DMS153 treated with DMSO at 0.1 percent for 48 hours (cell line): Measurements from ENCODE around the gene RPH3AL.

Experiments used
- DNase-seq: peaks from one replicate; lab custom pipeline; 2025; ENCODE audit not compliant: unreplicated experiment; lab: John Stamatoyannopoulos, UW

Gene RPH3AL

DNA sequence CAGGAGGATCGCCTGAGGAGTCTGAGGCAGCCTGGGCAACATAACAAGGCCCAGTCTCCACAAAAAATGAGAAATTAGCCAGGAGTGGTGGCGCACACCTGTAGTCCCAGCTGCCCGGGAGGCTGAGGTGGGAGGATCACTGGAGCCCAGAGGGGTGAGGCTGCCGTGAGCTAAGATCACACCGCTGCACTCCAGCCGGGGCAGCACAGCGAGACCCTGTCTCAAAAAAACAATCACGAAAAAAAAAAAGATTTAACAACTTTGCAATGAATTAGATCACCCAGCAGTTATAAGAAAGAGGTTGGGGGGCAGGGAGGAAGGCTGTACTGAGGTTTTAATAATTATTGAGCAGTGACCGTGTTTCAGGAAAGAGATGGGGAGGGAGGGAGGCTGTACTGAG, 49.4 kb downstream of the RPH3AL start:
- no peak for DNase-seq

DNA sequence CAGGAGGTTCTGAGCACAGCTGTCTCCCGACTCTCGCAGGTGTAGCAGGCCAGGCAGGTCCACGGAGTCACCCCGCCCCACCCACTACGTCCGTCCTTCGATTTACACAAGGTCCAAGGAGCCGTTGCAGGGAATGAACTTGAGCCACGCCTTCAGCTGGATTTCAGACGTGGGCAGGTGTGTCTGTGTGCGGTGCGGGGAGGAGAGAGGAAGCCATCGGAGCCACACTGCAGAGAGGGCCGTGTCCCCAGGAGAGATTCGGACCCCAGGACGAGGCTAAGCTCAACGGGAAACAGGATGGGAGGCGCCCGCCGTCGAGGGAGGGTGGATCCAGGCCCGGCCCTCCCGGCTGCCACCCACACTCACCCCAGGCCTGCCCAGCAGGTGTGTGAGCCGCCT, 50.3 kb downstream of the RPH3AL start:
- no peak for DNase-seq

DNA sequence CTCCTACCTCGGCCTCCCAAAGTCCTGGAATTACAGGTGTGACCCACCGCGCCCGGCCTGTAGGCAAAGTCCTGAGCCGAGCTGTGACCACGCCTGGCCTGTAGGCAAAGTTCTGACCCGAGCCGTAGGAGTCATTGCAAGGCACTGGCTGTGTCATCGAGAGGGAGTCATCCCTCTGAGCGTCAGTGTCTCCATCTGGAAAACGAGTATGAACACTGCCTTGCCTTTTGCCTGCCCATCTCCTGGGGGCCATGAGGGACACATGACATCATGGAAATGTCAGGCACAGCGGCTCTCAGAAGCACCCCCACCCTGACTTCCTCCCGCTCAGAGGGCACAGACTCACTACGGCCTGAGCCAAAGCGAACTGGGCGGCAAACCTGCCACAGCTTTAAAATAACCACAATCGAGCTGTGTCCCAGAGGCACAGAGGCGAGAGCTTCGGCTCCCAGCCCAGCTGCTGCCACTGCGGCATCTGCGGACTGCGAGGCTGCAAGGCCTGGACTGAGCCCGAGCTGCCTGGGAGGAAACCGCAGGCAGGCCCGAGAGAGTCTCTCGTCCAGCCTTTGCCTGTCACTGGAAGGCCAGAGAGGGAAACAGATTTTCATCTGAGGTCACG, 50.8 kb downstream of the RPH3AL start:
- DNase-seq: no peak

DNA sequence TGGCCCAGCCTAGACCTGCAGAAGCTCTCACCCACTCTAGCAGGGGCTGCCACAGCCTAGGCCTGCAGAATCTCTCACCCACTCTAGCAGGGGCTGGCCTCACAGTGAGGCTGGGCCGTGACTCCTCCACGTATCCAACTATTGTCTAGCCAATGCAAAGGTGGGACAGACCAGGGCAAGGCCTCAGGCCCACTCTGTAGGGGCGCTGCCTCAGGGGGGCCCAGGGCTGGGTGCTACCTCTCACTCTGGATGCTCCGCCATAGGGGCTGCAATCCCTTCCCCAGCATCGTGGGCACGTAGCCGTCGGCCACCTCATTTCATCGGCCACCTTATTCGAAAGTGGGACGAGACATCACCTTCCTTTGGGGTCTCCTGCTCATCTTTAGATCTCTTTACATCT, 51.7 kb downstream of the RPH3AL start:
- no peak for DNase-seq

DNA sequence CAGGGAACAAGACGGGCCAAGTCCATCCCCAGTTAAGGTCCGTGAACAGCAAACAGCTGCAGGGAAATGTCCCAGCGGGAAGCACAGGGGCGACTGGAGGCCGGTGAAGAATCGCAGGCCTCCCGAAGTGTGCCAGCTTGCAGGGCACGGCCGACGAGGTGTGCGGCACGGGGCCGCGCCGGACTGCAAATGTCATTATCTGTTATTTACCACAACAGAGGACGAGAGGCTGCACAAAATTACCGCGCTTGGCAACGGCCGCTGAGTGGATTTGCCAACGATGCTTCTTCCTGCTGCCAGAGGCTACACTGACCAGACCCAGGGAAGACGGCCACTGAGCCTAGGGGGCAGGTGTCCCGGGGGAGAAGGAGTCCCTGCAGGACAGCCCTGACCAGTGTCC, 53.1 kb downstream of the RPH3AL start:
- no peak for DNase-seq

DNA sequence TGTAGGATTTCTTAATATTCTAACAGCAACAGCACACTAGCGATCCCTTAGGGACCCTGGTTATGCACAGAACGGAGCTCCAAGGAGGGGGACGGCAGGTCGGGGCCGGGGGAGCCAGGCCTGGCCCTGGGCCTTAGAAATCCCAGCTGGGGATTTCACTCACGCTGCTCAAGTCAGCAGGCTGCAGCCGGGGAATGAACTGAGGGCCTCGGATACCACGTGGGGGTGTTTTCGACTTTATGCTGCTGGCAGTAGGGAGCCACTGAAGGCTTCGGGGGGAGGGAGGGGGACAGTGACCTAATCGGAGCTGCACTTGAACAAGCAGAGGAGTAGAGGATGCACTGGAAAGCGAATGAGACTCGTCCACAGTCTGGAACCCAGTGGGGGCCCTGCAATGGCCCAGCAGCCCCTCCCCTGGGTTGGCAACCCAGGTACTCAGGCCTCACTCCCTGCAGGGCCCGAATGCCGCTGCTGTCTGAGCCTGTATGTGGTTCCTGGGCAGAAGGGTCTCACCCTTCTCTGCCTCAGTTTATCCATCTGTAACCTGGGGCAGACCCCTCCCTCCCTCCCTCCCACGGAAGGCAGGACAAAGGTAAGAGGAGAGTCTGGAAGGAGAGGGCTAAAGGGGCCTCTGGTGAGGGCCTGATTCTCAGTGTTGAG, 53.7 kb downstream of the RPH3AL start:
- no peak for DNase-seq

DNA sequence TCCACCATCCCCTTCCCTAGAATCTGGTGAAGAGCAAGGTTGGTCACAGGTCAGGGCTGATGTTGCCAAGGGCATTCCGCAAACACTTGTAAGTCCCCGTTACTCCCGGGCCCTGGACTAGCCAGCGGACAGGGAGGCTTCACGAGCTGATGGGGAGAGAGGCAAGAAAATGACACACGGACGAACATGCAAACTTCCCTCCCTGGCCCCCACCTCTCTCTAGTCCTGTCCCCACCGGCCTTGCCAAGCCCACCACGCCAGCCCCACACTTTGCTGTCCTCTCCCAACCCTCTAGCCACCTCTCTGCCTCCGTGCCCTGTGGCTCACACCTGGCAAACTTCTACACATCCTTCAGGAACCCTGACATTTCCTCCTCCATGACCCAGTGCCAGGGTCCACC, 54.8 kb downstream of the RPH3AL start:
- DNase-seq: no peak

DNA sequence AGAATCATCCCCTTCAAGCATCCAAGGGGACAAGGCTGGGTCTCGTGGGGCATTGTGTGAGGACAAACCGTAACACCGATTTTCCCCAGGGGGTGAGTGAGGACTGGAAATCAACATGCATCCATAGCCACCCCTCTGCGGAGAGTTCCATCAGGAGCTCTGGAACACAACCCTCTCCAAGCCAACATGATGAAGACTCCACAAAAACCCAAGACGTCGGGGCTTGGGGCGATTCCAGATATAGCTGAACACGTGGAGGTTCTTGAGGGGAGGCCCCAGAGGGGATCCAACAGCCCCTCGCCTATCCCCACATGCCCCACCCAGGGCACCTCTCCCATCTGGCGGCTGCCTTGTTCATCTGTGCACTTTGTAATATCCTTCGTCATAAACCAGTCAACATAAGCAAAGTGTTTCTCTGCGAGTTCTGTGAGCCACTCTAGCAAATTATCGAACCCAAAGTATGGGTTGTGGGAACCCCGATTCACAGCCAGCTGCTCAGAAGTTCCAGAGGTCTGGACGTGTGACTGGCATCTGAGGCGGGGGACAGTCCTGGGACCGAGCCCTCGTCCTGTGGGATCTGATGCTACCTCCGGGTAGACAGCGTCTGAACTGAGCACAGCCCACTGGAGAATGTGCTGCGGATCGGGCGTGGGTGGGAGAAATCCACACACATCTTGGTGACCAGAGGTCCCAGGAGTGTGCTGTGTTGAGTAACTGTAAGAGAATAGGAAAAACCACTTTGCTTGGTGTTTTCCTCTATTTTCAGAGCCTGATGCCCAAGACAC, 55.5 kb downstream of the RPH3AL start:
- no peak for DNase-seq

DNA sequence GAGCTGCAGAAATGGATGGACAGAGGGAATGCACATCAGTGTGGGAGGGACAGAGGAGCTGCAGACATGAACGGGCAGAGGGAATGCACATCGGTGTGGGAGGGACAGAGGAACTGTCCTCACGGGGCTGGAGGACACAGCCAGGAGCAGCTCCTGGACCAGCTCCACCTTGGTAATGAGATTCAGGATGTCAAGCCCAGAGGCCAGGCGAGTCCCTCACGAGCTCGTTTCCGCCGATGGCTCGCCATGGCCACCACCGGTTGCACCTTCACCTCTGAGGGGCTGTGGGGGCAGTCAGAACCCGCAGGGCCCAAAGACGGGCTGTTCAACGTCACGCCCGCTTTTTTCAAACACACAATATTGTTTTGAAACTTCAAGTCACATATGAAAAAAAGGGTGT, 56.2 kb downstream of the RPH3AL start:
- no peak for DNase-seq

DNA sequence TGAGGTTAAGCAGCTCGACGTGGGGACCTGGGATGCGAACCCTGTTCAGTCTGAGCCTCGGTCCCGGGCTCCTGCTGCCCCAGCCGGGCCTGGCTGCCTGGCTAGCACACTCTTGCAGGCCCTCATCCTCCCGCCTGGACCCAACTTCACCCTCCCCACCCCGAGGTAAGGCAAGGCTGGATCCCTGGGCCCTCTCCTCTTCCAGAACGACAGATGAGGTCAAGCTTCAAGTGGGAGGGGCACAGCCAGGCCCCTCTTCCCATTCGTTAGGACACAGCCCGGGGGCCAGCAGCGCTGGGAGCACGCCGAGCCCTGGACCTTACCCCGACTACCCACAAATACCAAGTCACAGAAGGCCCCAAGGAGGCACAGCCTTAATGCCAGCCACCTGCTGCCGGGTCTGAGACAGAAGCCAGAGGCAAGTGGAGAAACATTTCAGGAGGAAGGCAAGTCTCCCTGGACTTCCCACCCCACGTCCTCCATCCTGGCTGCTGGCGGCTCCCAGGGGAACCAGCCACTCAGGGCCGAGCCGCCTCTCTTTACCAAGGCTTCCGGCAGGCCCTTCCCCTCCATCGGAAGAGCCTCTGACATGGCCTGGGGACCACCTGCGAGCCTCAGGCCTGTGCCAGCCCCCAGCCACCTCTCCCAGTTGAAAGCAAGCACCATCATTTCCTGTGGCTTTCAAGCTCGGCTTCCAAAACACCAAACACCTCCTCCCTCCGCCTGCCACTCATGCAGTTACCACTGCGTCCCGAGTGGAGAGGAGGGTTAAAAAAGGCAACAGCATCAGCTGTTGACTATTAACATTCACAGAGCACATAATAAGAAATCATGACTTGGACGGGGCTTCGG, 59.9 kb downstream of the RPH3AL start:
- no peak for DNase-seq

DNA sequence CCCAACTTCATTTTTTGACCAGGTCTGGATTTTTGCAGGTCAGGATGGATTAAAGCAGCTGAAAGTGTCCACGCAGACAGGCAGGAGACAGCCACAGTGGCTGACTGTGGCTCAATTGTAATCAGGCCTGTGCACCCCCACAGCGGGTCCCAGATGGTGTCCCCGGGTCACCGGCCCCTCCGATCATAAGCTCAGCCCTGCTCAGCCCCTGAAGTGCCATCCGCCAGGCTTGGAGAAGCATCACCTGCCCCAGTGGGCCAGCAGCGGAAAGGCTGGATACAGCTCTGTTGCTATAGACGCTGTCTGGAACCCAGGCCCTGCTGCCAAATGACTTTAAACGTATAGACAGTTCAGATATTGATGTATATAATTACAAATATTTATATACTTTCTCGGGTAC, 60.6 kb downstream of the RPH3AL start:
- no peak for DNase-seq

DNA sequence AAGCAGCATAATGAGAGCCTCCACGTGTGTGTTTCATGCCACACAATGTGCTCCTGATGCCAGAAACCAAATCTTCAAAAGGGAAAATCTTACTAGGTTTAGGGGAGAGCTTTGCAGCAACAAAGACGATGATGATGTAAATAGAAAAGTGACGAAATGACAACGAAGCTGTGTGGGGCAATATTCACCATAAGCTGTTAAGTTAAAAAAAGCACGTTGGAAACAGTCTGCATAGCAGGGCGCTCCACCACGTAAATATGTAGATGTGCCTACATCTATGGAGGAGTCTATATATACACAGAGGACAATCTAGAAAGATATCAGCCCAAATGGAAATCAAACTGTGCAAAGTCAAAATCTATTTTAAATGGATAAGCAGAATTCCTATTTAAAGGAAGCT, 61.0 kb downstream of the RPH3AL start:
- no peak for DNase-seq

DNA sequence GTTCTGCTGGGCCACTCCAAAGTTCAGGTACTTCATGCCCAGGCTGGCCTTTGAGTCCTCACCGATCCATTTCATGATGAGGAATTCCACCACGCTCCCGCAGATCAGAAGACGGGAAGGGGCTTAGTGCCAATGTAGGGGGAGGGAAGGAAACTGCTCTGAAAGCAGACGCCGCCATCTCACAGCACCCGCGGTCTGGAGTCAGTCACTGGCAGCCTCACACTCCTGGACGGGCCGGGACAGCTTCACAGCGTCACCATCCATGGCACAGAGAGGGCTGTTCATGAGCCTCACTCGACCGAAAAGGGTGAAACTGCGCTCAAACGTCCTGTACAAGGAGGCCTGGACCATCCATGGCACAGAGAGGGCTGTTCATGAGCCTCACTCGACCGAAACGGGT, 62.0 kb downstream of the RPH3AL start:
- DNase-seq: no peak

DNA sequence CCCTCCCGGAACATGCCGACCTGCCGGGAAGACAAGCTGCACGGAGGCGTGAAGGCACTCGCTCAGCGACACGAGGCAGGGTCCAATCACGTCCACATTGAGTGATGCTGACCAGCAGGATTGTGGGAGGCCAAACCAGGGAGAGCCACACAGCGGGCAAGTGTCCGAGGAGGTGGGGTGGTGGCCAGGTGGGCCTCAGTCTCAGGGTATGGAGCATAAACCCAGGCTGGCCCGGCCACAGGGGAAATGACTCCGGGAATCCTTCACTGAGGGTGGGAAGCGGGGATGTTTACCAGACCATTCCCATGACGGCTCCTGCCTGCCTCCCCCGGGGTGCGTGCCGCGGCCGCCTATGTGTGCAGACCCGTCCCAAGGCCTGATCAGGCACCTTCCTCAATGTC, 62.5 kb downstream of the RPH3AL start:
- DNase-seq: no peak

DNA sequence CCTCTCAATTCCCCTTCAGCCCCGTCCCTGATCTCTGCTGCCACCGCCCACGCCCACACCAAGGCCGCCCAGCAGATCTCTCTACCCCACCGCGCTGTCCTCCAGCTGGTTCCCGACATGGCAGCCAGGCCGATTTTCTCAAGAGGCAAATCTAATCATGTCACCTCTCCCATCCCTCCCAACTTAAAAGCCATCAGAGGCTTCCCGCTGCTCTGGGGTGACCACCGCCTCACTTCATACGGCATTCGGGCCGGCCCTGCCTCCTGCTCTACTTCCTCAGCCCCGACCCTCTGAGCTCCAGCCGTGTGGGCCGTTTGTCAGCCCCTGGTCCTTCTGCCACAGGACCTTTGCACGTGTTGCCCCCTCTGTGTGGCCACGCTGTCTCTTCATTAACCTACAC, 63.2 kb downstream of the RPH3AL start:
- DNase-seq: no peak

DNA sequence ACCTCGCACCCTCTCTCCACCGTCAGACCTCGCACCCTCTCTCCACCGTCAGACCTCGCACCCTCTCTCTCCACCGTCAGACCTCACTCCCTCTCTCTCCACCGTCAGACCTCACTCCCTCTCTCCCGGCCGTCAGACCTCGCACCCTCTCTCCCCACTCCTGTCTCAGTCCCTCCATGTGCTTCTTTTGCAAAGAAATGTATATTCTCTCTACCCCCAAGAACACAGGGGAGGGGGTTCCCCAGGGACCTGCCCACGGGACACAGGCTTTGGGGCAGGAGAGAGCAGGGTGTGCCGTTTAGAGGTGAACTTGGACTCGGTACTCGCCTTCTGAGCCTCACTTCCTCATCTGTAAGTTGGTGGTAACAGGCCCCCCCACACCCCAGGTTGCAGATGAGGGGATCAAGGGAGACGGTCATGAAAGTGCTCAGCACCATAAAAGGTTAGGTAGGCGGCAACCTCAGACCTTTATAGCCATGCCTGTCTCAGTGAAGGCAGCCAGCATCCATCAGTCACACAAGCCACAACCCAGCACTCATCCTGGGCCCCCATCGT, 63.7 kb downstream of the RPH3AL start:
- no peak for DNase-seq

DNA sequence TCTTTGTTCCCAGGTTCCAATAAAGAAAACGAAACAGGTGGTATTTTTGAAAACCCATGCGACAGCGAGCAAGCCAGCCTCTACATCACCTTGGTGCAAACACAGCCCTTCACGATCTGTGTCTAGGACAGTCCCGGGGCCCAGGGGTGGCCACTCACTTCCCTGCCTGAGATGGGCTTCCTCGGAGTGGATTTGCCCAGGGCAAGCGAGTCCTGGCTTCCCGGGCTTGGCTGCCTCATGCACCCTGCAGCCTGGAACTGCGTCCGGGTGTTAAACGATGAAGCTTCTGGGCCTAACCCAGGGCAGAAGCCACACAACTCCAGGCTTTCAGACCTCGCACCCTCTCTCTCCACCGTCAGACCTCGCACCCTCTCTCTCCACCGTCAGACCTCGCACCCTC, 66.0 kb downstream of the RPH3AL start:
- no peak for DNase-seq

DNA sequence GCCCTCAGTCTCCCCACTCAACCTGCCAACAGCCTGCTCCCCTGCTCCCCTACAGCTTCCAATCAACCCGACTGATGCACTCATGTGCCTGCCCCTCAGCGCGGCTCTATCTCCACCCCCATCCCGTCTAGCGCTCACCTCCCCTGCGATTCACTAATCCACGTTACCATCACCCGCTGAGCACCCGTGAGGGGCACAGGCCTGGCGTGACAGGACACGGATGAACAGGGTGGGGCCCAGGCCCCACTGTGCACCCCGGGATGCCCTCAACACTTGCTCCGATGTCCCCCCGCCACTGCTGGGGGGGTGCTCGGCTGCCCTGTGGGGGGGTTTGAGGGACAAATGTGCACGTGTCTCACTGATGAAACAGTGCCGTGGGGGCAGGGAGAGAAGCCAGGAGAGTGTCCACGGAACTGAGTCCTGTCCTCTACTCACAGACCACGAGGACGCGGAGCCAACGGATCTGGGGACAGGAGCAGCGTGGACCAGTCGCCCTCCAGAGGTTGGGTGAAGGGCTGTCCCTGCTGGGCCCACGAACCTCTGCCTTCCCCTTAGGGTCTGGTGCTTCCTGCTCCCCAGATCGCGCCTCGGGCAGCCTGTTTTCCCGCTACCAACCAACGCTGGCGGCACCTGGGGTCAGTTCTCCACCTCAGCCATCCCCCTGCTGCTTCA, 66.7 kb downstream of the RPH3AL start:
- no peak for DNase-seq

DNA sequence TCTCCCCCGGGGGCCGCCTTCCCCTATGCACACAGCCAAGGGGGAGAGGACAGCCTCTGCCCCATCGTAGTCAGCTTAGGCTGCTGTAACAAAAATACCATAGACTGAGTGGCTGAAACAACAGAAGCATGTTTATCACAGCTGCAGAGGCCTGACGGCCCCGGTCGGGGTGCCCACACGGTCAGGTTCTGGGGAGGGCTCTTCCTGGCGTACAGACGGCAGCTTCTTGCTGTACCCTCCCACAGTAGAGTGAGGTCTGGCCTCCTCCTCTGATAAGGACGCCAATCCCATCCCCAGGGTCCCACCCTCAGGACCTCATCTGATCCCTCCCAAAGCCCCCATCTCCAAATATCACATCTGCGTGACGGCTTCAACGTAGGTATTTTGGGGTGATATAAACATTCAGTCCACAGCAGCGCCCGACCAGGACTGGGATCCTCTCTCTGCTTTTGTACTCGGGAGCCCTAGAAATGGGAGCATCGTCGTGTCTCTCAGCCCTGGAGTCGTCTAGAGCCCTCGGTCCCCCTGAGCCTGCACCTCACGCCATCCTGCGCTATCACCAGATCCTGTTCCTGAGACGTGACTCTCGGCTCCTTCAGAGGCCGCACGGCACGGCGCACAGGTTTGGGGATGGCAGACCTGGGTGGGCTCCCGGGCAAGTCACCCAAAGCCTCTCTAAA, 67.8 kb downstream of the RPH3AL start:
- no peak for DNase-seq
